CD14-positive monocyte (primary cell): Measurements from ENCODE around the gene MLLT3. TPM values are rescaled to one million over a fixed set of nuclear protein-coding genes. Genes with fewer than 3 reads are reported as not detected.

Experiments
- DNase-seq, 3 donors: peaks; one replicate each; pipeline ENCODE4 v3.0.0-alpha.2; 2011 to 2022
- H2AFZ ChIP-seq: 2 replicates; pipeline ENCODE4 v1.6.0; 2012; ENCODE audit warnings: mild to moderate bottlenecking, low read depth, low read length, inconsistent platforms; ENCODE audit not compliant: insufficient read depth, poor library complexity, severe bottlenecking
- H3K27ac ChIP-seq, 2 donors: 1 replicate in 1 of 2; 2 replicates in 1 of 2; pipeline ENCODE4 v1.5.1; 2012 to 2013; ENCODE audit warnings: low read length in 2 of 2, control low read depth in 1 of 2, inconsistent platforms in 1 of 2, low read depth in 1 of 2, mild to moderate bottlenecking in 1 of 2
- H3K27me3 ChIP-seq, 2 donors: one replicate each; pipeline versions ENCODE4 v1.6.0 to v1.6.1; 2011 to 2013; ENCODE audit warnings: low read length in 2 of 2; ENCODE audit not compliant: control insufficient read depth in 2 of 2, insufficient read depth in 2 of 2
- H3K36me3 ChIP-seq, 2 donors: replicated peaks in 1 of 2; 1 replicate in 1 of 2; 2 replicates in 1 of 2; pipeline versions ENCODE4 v1.5.1 to v1.6.1; 2012 to 2013; ENCODE audit warnings: low read length in 2 of 2, control low read depth in 1 of 2, inconsistent platforms in 1 of 2, mild to moderate bottlenecking in 1 of 2; ENCODE audit not compliant: insufficient read depth in 2 of 2, control insufficient read depth in 1 of 2
- H3K4me1 ChIP-seq, 2 donors: 1 replicate in 1 of 2; 2 replicates in 1 of 2; pipeline versions ENCODE4 v1.5.1 to v1.6.1; 2012 to 2013; ENCODE audit warnings: low read length in 2 of 2, control low read depth in 1 of 2, inconsistent platforms in 1 of 2, mild to moderate bottlenecking in 1 of 2, moderate library complexity in 1 of 2; ENCODE audit not compliant: insufficient read depth in 2 of 2, control insufficient read depth in 1 of 2
- H3K4me2 ChIP-seq: replicated peaks from 2 replicates; pipeline ENCODE3; 2012; ENCODE audit warnings: low read length, moderate library complexity, mild to moderate bottlenecking; ENCODE audit not compliant: poor library complexity, severe bottlenecking; ENCODE audit errors: extremely low read depth
- H3K4me3 ChIP-seq, 3 experiments: fragments of 200-600 bp in 1 of 3; sonication (generic) in 1 of 3; replicated peaks in 1 of 3; 1 replicate in 2 of 3; 2 replicates in 1 of 3; pipeline ENCODE4 v1.5.1; 2011 to 2013; ENCODE audit warnings: low read length in 3 of 3, mild to moderate bottlenecking in 3 of 3, control low read depth in 2 of 3, low read depth in 2 of 3, inconsistent platforms in 1 of 3, moderate library complexity in 1 of 3
- H3K79me2 ChIP-seq: 2 replicates; pipeline ENCODE4 v1.6.0; 2012; ENCODE audit warnings: mild to moderate bottlenecking, control low read depth, inconsistent platforms, low read length, moderate library complexity; ENCODE audit not compliant: insufficient read depth
- H3K9ac ChIP-seq: 2 replicates; pipeline ENCODE4 v1.6.0; 2017; ENCODE audit warnings: low read length, mild to moderate bottlenecking; ENCODE audit not compliant: insufficient read depth, poor library complexity, severe bottlenecking
- H3K9me3 ChIP-seq, 2 donors: replicated peaks in 1 of 2; 1 replicate in 1 of 2; 2 replicates in 1 of 2; pipeline versions ENCODE4 v1.5.1 to v1.6.1; 2012 to 2013; ENCODE audit warnings: low read length in 2 of 2, control low read depth in 1 of 2; ENCODE audit not compliant: control insufficient read depth in 1 of 2, insufficient read depth in 1 of 2
- H4K20me1 ChIP-seq: 2 replicates; pipeline ENCODE4 v1.6.0; 2012; ENCODE audit warnings: mild to moderate bottlenecking, low read length, control low read depth, moderate library complexity; ENCODE audit not compliant: insufficient read depth
- H3K27ac Mint-ChIP-seq, 7 donors: one replicate each; pipeline ENCODE4 v1.8.0; 2020; ENCODE audit warnings: mild to moderate bottlenecking in 7 of 7, mixed read lengths in 7 of 7, moderate library complexity in 6 of 7, inconsistent platforms in 2 of 7
- H3K27me3 Mint-ChIP-seq, 3 donors: one replicate each; pipeline ENCODE4 v1.8.0; 2021 to 2022; ENCODE audit warnings: low read depth in 3 of 3, mild to moderate bottlenecking in 3 of 3, mixed read lengths in 3 of 3, moderate library complexity in 3 of 3, inconsistent platforms in 1 of 3
- H3K36me3 Mint-ChIP-seq, 2 donors: one replicate each; pipeline ENCODE4 v1.8.0; 2020; ENCODE audit warnings: mixed read lengths in 2 of 2, inconsistent platforms in 1 of 2, mild to moderate bottlenecking in 1 of 2
- H3K4me1 Mint-ChIP-seq: one replicate; pipeline ENCODE4 v1.8.0; 2020; ENCODE audit warnings: mild to moderate bottlenecking, mixed read lengths
- H3K4me3 Mint-ChIP-seq, 2 donors: one replicate each; pipeline ENCODE4 v1.8.0; 2020; ENCODE audit warnings: mild to moderate bottlenecking in 2 of 2, mixed read lengths in 2 of 2, moderate library complexity in 1 of 2
- H3K9me3 Mint-ChIP-seq, 7 donors: one replicate each; pipeline ENCODE4 v1.8.0; 2020 to 2022; ENCODE audit warnings: mixed read lengths in 7 of 7, mild to moderate bottlenecking in 6 of 7, moderate library complexity in 6 of 7, inconsistent platforms in 2 of 7
- CTCF ChIP-seq: fragments of 200-600 bp; IDR thresholded peaks from one replicate; pipeline ENCODE4 v1.8.0; 2022; ENCODE audit warnings: antibody characterized with exemption, mild to moderate bottlenecking
- whole genome bisulfite sequencing: methylation state at CpG from one replicate; pipeline ENCODE4 v1.1.5; 2013; ENCODE audit warnings: missing lambda C conversion rate; ENCODE audit not compliant: insufficient coverage; 5-methylcytosine and 5-hydroxymethylcytosine counted together
- intact Hi-C, 2 donors: fragments of 100-400 bp; cut with micrococcal nuclease; formaldehyde crosslinking; loops; one replicate each; pipeline versions ENCODE4 v1.15.0 to v1.15.1; 2023
- polyA plus RNA-seq, 3 donors: library from polyadenylated mRNA; depleted of rRNA in 1 of 3; unstranded in 2 of 3; stranded (reverse) in 1 of 3; fragments of 300-500 nt in 2 of 3; fragments of >200 nt in 1 of 3; fragmentation: Illumina TruSeq in 2 of 3; gene quantifications; 1 replicate in 2 of 3; 2 replicates in 1 of 3; pipeline ENCODE4 v1.2.3, GENCODE V29; 2012 to 2021

Gene MLLT3
- polyA plus RNA-seq, 3 donors = 0.81 to 2.3 (median 1.5) TPM

GRCh38 chr9:20538092-20538491 is 84.2 kb downstream of the MLLT3 start:
- Histone ChIP-seq H3K9ac (no peak overlapping the region), H3K4me2 (no peak overlapping the region), H3K27ac (no peak overlapping the region), H3K27me3 (no peaks in the 10 kb centered on the region), H3K4me1 (no peaks in the 10 kb centered on the region), H3K79me2 (no peaks in the 10 kb centered on the region), H3K4me3 (no peak overlapping the region), H3K36me3 (no peaks in the 10 kb centered on the region), H3K9me3 (peaks cover 14 to 16% of the 10 kb centered on the region in 2 donors), H2AFZ (no peak overlapping the region), H4K20me1 (no peaks in the 10 kb centered on the region)
- Mint-ChIP-seq H3K27me3 (no peaks in the 10 kb centered on the region), H3K36me3 (peaks cover 2 to 6% of the 10 kb centered on the region in 2 donors), H3K9me3 (peaks cover 22 to 29% (median 25%) of the 10 kb centered on the region in 7 donors), H3K4me1 (no peaks in the 10 kb centered on the region), H3K4me3 (no peak overlapping the region), H3K27ac (no peak overlapping the region)
- intact Hi-C loops = no loop called here
- DNase-seq = no peak
- TF ChIP-seq CTCF = no peak

- Histone ChIP-seq H3K4me2 (no peak overlapping the region), H2AFZ (no peak overlapping the region), H3K36me3 (no peaks in the 10 kb centered on the region), H3K4me1 (no peaks in the 10 kb centered on the region), H3K9ac (no peak overlapping the region), H3K79me2 (no peaks in the 10 kb centered on the region), H3K4me3 (no peak overlapping the region), H3K27me3 (no peaks in the 10 kb centered on the region), H4K20me1 (no peaks in the 10 kb centered on the region), H3K9me3 (peaks cover 14% of the 10 kb centered on the region in 2 donors), H3K27ac (no peak overlapping the region)
- WGBS = no CpG with 5 or more reads among the region's 2 CpGs
- Mint-ChIP-seq H3K4me3 (no peak overlapping the region), H3K27ac (no peak overlapping the region), H3K9me3 (peaks cover 21 to 29% (median 25%) of the 10 kb centered on the region in 7 donors), H3K27me3 (no peaks in the 10 kb centered on the region), H3K36me3 (peaks cover 2 to 6% of the 10 kb centered on the region in 2 donors), H3K4me1 (no peaks in the 10 kb centered on the region)
- no peak for TF ChIP-seq CTCF
- intact Hi-C loops = no loop called here
- DNase-seq = no peak
Observed at GRCh38 chr9:20537294-20537693, 85.0 kb downstream of the MLLT3 start.
